Measurements from ENCODE around the gene PDCD6IP.

GRCh38 chr3:33829720-33830119 lies 31.3 kb downstream of the PDCD6IP start:
- TF ChIP-seq POLR2A (IDR thresholded peaks at IDR 0.05; ENCODE audit: low read depth, low read length) = no peak
- no peak for TF ChIP-seq POLR2AphosphoS5 (IDR thresholded peaks at IDR 0.05; ENCODE audit: low read depth, low read length)
- TF ChIP-seq POU2F2 (IDR thresholded peaks at IDR 0.05; ENCODE audit: low read depth, low read length) = no peak
- no peak for TF ChIP-seq TAF1 (IDR thresholded peaks at IDR 0.05; ENCODE audit: low read depth, low read length)
